HG02571 (cell line): ENCODE results near the gene ADAMTS2.
"Not testable (repeated sequence)": the region's sequence is repeated elsewhere in the genome, so short reads cannot be mapped to it uniquely, and the experiment has no call there.

Source experiments
- ATAC-seq: cut with Tn5 transposase; IDR thresholded peaks from one replicate; pipeline ENCODE4 v1.9.1; 2021; ENCODE audit warnings: mild to moderate bottlenecking, moderate library complexity; ENCODE audit not compliant: unreplicated experiment

Gene ADAMTS2

DNA sequence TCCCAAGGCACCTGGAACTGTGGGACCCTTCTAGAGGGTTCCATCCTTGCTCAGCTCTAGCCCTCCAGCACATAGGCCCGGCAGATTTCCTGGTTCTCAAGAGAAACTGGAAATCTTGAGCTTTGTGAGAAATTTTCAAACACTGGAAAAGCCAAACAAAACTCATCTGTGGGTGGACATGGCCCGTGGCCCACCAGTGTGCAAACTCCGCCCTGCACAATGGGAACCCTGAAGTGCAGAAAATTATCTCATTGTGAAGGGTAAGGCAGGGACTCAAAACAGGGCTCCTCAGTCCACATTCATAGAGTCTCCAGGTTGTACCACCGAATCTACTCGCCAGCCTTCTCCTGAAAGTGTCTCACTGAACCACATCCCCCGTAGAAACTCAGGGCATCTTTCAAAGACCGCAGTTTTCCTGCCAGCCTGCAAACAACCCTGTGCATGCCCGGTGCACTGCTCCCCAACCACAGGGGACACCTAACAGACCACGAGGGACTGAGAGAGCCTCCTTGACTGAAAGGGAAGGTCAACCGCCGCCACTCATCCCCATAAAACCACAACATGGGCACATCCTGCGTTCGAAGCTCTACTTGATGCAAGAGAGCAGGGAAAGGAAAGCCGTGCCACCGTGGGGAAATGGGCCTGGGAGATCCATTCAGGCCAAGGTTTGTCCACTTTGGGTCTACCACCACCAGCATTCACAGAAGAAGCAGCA is 18.1 kb downstream of the ADAMTS2 start:
- no peak for ATAC-seq

DNA sequence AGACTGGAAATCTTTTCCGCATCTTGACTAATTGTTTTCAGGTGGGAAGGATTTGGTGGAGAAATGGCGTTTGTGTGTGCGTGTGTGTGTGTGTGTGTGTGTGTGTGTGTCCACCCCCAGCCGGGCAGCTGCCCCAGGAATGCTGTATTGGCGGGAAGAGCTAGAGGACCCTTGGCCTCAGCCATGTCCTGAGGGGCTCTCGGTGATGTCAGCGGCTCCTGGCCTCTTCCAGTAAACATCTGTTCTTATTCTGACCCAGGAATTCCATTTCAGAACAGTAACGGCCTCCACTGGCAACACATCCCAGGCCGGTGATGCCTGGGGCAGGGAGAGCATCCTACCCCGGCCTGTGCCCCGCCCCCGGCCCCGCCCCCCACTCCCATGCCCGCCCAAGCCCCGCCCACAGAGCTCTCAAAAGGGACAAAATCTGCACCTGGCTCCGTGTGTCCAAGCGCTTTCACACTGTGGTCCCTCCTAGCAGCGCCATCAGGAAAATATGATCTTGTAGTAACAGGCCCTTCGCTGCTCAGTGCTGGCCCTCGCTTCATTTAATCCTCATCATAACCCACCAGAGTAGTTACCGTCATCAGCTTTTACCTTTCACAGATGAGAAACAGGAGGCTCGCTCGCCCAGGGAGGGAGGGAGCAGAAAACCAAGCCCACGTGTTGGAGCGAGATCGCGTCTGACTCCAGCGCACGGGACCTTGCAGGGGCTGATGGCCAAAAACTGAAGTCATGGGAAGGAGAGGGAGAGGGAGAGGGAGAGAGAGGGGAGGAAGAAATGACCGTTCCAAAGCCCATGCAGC is 18.9 kb downstream of the ADAMTS2 start:
- no peak for ATAC-seq

DNA sequence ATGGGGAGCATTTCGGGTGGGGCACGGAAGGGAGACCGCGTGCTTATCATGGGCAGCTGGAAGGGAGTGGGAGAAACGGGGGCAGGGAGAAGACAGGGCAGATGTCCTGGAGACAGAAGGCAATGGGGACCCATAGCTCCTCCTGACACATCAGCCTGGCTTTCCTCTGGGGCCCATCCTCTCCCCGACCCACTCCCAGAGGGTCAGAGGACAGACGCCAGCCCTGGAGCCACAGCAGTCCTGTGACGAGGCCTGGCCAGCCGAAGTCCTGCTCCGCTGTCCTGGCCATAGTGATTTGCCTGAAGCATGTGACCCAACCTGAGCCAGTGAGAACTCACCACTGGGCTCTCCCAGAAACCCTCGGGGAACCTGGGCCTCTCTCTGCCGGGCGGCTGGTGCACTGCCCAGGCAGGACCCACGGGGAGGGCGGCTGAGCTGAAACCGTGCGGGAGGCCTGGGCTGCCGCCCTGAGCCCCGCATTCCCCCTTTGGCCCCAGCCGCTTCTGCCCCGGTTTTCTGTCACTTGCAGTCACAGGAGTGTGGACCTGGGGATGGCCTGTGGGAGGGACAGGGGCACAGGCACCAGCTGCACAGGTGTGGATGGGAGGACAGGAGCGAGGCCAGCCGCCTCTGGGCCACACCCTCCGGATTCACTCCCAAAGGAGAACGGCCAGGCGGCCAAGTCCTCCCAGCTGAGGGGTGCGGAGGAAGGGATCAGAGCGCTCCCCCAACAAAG is 19.8 kb downstream of the ADAMTS2 start:
- no peak for ATAC-seq

DNA sequence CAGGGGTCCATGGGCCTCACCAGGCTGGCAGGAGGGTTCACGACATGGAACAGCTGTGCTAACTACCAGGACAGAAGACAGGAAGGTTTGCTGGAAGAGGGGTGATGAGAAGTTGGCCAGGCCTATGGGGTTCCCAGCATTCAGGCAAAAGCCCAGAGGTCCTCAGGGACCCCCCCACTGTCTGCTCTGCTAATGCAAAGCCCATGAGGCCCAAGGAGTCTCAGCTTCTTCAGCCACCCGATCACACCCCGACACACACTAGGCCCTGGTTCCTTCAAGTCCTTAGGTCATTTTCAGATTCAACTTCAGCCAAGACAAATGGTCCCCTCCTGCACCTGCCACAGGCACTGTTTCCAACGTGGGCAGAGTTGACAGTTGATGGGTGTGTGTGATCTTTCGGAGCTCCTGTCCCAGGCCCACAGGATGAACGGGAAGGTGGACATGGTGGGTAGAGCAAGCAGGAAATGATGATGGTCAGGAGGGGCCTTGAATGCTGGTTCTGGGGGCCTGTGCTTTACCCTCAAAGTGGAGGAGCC is 20.4 kb downstream of the ADAMTS2 start:
- no peak for ATAC-seq

DNA sequence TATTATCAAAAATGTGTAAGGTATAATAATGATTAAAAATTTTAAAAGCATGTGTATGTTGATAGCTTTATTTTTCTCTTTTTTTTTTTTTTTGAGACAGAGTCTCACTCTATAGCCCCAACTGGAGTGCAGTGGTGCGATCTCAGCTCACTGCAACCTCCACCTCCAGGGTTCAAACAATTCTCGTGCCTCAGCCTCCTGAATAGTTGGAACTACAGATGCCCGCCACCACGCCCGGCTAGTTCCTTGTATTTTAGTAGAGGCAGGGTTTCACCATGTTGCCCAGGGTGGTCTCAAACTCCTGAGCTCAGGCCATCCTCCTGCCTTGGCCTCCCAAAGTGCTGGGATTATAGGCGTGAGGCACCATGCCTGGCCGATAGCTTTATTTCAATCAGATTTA is 20.9 kb downstream of the ADAMTS2 start:
- not testable (repeated sequence) for ATAC-seq

DNA sequence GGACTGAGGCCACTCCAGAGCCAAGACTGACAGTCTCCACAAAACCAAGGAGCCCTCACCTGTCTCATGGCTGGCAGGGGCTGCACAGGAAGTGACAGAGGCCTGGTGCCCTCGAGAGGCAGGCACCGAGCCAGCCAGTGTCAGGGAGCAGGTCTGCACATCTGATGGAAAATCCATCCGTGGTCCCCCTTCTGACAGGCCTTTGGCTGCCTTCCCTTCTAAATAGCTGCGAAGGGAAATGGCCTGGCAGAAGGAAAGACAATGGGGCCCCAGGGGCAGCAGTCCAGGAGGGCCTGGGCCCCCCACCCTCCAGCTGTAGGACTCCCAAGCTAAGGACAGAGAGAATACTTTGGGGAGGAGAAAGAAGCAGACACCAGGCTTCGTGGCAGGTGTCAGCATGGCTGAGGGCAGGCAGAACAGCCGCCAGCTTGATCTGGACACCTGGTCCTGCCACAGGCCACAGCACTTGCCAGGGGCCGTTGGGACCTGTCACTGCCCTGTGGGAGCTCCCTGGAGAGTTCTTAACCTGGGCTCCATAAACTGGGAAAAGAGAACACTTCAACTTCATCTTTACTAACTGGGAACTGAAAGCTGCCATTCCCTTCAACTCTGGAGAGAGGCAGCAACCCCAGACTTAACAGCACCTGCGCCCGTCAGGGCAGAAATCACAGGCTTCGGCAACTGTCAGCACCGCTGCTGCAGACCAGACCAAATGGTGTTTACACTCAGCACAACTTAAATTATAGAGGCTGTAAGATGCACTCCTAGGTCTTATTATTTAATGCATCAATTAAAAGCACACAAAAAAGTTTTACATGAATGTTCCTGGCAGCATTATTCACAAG is 22.0 kb downstream of the ADAMTS2 start:
- no peak for ATAC-seq

DNA sequence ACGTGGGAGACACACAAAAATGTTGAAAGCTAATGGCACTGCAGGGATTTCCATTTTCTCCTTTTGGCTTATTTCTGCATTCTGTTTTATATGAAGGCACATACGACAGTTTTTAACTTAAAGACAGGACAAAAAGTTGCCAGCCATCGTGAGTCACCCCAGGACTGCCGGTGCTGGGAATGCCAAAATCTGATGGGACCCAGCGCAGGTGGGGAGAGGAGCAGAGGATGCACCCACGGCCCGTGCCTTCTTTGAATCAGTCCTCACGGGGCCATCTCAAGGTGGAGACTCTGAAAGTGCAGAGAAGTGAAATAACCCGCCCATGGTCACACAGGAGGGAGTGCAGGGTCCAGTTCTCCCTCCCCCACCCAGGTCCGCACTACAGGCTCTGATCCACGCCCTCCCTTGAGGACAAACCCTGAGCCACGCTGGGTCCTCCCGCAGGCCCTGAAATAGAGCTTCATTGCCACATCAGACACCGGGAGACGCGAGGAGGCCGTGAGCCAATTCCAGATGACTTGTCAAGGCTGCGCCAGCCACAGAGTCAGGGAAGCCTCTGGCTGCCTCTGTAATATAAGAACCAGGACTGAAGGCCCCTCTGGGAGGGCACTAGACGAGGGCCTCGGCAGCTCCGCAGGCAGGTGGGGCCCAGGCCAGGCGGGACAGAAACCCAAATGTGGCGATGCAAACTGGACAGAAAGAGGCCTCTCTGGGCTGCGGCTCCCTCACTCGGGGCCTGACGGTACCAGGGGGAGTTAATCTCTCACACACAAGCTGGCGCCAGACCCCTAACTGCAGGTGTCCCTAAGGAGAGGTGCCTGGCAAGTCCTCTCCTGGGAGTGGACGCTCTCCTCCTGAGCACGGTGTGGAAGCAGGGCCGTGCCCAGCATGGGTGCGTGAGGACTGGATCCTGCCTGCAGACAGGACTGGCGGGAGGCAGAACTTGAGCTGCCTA is 22.9 kb downstream of the ADAMTS2 start:
- no peak for ATAC-seq

DNA sequence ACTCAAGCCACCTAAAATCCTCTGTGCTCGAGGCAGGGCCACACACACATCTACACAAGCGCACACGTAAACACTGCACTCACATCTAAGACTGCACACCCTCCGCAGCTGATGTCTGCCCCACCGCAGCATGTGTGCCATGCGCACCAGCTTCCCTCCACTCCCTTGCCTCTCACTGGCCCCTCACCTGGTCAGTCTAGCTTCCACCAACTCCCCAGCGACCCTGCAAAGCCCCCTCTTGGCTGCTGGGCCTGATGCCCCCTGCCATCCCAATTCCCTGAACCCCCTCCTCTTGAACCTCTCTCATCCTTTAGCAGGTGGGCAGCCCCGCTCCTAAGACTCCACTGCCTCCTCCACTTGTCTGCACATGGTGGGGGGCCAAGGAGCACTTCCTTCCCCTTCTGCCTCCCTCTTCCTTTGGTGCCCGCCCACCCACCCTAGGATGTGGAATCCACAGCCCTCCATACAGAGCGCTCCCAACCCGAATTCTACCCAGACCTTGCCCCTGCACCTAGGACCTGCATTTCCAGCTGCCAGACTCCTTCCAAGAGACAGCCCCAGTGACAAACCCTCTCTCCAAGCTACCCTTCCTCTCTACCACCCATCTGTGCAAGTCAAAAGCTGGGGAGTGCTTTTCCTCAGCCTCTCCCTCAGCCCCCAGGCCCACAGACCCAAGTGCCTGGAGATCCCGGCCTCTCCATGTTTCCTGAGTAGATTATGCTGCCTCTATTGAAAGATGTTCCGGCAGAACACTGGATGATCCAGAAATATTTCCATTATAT is 23.9 kb downstream of the ADAMTS2 start:
- ATAC-seq: no peak

DNA sequence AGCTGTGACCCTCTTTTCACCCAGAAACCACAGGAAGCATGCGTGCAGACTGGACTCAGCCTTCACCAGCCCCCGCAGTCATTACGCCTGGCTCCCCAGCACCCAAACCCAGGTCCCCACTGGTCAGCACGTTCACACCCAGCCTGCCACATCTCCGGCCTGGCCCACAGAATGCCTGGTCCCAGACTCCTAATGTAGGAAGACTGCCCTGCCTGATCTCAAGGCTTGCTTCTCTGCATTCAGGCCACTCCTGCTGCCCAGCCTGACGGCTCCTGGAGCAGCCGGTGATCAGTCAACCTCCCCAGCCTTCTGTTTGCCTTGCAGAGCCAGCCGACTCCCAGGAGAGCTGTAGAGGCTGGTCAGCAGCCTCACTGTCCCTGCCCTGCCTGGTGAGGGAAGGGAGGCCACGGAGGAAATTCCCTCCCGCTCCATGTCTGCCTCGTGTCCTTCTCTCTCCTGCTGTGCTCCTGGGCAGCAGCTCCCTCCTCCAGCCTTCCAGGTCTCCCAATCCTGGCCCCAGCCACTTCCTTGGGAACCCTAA is 25.4 kb downstream of the ADAMTS2 start:
- ATAC-seq: no peak

DNA sequence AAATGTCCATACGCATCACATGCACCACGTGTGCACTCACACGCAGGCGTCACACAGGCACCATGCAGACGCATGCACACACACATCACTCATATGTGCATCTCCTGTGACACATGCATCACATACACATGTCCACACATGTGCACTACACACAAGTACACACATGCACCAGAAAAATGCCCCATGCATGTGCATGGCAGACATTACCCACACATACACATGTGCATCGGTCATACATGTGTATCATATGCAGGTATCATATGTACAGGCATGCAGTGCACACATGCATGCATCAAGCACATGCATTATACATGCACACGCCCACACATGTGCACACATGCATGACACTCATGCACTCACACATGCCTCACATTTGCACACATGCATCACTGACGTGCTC is 26.1 kb downstream of the ADAMTS2 start:
- no peak for ATAC-seq

DNA sequence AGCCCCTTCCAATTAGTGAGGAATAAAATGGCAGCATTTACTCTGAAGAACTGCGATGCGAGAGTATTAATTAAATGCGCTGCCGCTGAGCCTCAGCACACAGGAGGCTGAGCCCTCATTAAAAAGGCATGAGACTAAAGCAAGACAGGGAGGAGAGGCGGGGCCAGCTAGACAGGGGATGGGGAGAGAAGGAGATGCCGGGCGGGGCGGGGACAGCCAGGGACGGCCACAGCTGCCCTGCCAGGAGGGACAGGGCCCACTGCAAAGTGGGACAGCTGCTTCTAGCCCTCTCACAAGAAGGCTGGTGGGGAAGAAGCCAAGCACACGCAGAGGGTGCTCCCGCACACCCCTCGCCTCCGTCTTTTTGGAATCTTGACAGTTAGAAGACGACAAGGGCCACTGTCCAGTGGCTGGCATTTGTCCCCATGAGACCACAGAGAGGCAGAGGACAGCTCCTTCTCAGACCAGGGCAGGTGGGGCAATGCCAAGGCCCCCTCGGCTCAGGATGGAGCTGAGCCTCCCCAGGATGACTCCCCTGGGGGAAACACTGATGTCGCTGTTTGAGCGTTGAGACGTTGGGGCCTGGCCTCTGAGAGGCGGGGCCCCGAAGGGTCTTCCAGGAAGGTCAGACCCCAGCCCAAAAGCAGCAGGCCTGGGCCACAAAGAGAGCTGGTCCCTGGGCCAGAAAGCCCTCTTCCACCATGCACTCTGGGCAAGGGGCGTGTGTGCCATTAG is 26.9 kb downstream of the ADAMTS2 start:
- no peak for ATAC-seq

DNA sequence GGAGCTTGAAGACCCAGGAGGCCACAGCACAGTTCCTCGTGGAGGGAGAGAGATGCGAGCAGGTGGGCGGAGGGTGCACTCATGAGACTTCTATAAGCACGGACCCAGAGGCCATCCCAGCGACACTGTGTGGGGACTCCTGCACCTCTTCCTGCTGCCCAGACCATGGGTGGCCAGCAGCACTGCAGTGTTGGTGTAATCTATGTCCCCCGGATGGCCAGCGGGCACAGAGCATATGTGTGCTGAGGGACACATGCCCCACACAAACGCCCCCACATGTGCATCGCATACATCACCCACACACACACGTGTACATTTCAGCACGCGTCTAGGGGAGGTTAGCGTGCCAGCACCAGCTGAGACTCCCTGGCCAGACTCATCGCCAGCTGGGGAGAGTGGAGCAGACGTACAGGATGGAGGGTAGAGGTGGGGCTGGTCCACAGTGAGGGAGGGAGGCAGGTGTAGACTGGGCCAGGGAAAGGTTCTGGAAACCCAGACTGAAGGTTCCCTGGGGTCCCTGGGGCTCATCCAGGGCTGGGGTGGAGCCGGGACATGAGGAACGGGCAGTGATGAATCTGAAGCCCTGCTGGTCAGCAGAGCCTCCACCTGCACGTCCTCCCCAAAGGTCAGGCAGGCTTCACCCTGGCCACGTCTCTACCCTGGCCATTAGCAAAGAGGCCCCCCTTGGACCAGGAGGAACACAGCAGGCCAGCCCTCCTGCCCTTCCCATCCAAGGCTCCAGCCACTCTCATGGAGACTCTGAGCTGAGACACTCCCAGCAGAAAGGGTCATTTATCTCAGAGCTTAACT is 27.6 kb downstream of the ADAMTS2 start:
- no peak for ATAC-seq

DNA sequence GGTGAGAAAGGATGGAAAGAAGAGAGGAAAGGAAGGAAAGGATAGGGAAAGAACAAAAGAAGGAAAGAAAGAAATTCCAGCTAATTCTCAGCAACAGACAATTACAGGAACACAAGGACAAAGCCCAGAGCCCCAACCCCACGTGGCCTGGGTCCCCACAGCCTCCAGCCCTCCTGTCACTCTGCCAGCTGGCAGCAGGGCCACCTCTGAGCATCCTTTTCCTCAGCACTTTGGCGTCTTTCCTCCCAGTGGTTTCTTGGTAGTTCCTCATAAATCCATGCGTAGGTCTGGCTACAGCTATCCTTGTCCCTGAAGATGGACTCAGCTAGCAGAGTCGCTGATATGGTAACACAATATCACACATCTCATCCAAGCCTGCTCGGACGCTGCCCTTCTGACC is 28.3 kb downstream of the ADAMTS2 start:
- ATAC-seq: no peak

DNA sequence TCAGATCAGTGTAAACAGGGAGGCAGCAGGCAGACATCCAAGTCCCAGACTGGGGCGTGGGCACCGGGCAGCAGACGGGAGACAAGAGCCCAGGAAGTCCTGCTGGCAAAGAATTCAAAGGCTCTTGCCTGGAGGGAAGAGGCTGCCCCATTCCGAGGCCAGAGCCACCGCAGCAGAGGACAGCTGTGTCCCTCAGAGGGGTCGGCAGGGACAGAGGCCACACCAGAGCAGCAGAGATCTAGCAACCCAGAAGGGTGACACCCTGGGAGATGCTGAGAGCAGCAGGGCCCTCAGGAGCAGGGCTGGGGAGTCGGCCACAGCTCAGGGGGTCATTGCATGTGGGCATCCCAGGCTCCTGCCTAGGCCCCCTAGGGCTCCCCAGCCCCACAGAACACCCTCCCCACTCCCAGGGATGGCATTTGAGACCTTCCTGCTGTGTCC is 29.1 kb downstream of the ADAMTS2 start:
- no peak for ATAC-seq

DNA sequence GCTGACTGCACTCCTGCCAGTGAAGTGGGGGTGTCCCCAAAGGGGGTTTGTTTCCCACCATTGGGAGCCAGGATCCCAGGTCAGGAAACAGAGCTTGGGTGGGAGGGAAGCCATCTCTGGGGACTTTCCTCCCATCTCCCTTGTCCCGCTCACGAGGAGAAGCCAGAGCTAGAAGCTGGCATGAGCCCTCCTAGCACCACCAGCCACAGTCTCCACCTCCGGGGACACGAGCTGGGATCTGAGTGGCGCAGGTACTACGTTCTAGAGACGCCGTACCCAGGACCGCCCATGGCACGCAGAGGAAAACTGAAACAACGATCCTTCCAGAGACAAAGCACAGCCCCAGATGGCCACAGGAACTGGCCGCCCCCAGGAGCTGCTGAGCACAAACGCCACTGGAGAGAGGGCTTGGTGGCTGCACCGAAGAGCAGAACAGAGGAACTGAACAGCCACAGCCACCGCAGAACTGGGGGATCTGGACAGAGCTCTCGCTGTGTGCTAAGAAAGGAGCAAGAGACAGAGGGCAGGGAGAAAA is 29.8 kb downstream of the ADAMTS2 start:
- no peak for ATAC-seq

DNA sequence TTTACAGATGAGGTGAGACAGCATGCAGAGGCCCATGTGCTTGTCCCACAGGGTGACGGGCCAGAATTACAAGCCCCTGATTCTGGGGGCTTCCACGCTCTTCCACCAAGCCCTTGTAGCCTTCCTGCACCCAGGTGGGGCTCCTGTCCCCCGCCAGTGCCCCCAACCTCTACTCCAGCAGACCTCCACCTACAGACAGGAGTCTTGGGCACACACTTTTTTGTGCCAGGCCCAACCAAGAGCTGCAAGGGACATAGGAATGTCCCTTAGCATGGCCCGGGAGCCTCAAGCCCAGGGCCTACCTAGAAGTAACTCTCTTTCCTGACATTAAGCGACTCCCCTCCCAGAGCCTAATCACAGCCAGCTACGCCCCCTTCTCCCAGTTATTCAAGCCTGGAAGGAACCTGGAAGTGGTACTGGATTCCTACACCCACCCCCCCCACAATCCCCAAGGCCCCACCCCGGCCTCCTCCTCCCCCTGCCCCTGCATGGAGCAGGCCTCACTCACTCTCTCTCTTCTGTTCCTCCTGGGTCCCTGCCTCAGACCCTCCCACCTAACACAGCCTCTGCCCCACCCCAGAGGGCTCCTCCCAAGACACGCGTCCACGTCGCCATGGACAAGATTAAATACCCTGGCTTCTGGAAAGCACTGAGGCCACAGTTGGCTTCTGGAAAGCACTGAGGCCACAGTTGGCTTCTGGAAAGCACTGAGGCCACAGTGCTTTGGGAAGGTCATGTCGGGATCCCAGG is 30.5 kb downstream of the ADAMTS2 start:
- no peak for ATAC-seq
